Thyroid gland (tissue), 4 donors: ENCODE data around the gene PIP5K1C. TPM values are rescaled to one million over a fixed set of nuclear protein-coding genes. Genes with fewer than 3 reads are reported as not detected.

Source experiments
- DNase-seq, 2 donors: peaks; one replicate each; pipeline ENCODE4 v3.0.0-alpha.2; 2019
- H3K27ac ChIP-seq, 3 donors: fragments of 200-600 bp; sonication (generic); 1 replicate in 2 of 3; 2 replicates in 1 of 3; pipeline ENCODE4 v1.5.1; 2016 to 2019; ENCODE audit warnings: mild to moderate bottlenecking in 1 of 3, moderate library complexity in 1 of 3
- H3K27me3 ChIP-seq: fragments of 200-600 bp; sonication (generic); one replicate; pipeline ENCODE4 v1.5.1; 2019
- H3K36me3 ChIP-seq, 2 donors: fragments of 200-600 bp; sonication (generic); one replicate each; pipeline ENCODE4 v1.5.1; 2016 to 2019
- H3K4me1 ChIP-seq, 2 donors: fragments of 200-600 bp; sonication (generic); one replicate each; pipeline ENCODE4 v1.5.1; 2017 to 2019
- H3K4me3 ChIP-seq, 3 donors: fragments of 200-600 bp; sonication (generic); replicated peaks in 1 of 3; 1 replicate in 2 of 3; 2 replicates in 1 of 3; pipeline ENCODE4 v1.5.1; 2016; ENCODE audit warnings: mild to moderate bottlenecking in 1 of 3
- H3K9me3 ChIP-seq: fragments of 200-600 bp; sonication (generic); one replicate; pipeline ENCODE4 v1.5.1; 2017
- POLR2A ChIP-seq, 2 donors: fragments of 450-650 bp; IDR thresholded peaks; one replicate each; pipeline ENCODE4 v1.6.1; 2017; ENCODE audit warnings: antibody characterized with exemption in 2 of 2, mild to moderate bottlenecking in 2 of 2, moderate library complexity in 1 of 2
- WGBS, 2 donors: methylation state at CpG; one replicate each; pipeline ENCODE4 v1.1.5; 2017; 5-methylcytosine and 5-hydroxymethylcytosine counted together
- intact Hi-C: fragments of 100-400 bp; cut with DNase I; formaldehyde crosslinking; loops from one replicate; pipeline ENCODE4 v1.15.1; 2023
- total RNA-seq, 4 donors: library from RNA; depleted of rRNA; stranded (reverse); fragments of >200 nt; gene quantifications; one replicate each; pipeline ENCODE4 v1.2.3, GENCODE V29; 2016
- TF ChIP-seq, protein P1 (sequence below), 6 experiments: fragments of 200-600 bp in 3 of 6; fragments of 450-650 bp in 3 of 6; sonication (generic) in 3 of 6; IDR thresholded peaks; one replicate each; pipeline ENCODE4 v1.5.1; 2016 to 2019; ENCODE audit warnings: antibody characterized with exemption in 6 of 6, mild to moderate bottlenecking in 2 of 6, inconsistent platforms in 1 of 6, moderate library complexity in 1 of 6

PIP5K1C gene
- total RNA-seq, 4 donors from 2014 or later: 23.2 to 42.4 (median 35.0) TPM

DNA sequence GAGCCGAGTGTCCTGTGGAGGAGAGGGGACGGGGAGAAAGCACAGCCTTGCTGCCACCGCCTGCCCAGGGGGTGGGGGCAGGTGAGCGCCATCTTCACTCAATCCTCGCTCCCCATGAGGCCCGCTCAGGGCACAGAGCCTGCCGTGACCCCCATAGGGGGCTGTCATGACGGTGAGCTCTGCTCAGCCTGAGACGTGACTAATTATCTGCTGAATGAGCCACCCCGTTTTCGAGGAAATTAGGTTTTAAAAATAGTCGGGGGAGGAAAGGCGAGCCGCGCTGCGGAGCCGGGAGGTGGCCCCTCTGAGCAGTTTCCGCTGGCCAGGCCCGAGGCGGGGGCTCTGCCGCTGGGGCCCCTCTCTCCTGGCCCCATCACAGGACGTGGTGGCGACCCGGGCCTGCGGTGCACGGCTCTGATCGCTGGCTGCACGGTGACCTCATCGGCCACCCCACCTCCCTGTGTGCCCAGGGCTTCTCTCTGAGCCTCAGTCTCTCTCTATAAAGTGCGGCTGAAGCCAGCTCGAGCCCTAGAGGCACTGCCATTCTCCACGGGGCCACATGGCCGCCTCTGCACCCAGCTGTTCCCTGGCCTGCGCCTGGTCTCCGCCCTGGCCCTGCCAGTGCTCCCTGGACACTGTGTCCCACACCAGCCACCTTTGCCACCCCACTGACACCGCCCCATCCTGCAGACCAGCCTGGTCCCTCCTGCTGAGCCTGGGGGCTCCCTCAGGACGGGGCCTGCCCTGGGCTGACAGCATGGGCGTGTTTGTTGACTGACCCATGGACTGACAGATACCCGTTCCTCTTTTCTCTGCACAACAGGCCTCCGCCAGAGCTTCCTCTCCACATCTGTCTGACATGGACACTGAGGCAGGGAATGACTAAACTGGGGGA lies 28.3 kb downstream of the PIP5K1C start:
- H3K4me1 ChIP-seq: peaks cover 6 to 31% of the 10 kb centered on the region in 2 donors
- H3K27me3 ChIP-seq: no peaks in the 10 kb centered on the region
- H3K36me3 ChIP-seq: no peaks in the 10 kb centered on the region
- WGBS, 2 donors: 59 to 67% methylated on average over 31 to 39 of the region's 40 CpGs
- H3K4me3 ChIP-seq: peak overlapping the region in 1 of 3 donors; percentile 6
- H3K27ac ChIP-seq: peak overlapping the region; percentile 91 to 95 (median 91)
- TF ChIP-seq, protein P1, sequence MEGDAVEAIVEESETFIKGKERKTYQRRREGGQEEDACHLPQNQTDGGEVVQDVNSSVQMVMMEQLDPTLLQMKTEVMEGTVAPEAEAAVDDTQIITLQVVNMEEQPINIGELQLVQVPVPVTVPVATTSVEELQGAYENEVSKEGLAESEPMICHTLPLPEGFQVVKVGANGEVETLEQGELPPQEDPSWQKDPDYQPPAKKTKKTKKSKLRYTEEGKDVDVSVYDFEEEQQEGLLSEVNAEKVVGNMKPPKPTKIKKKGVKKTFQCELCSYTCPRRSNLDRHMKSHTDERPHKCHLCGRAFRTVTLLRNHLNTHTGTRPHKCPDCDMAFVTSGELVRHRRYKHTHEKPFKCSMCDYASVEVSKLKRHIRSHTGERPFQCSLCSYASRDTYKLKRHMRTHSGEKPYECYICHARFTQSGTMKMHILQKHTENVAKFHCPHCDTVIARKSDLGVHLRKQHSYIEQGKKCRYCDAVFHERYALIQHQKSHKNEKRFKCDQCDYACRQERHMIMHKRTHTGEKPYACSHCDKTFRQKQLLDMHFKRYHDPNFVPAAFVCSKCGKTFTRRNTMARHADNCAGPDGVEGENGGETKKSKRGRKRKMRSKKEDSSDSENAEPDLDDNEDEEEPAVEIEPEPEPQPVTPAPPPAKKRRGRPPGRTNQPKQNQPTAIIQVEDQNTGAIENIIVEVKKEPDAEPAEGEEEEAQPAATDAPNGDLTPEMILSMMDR (IDR thresholded peaks at IDR 0.05): no peak
- TF ChIP-seq POLR2A (IDR thresholded peaks at IDR 0.05): no peak
- intact Hi-C loops: no loop called here
- no peaks in the 10 kb centered on the region for H3K9me3 ChIP-seq
- DNase-seq: no peak

DNA sequence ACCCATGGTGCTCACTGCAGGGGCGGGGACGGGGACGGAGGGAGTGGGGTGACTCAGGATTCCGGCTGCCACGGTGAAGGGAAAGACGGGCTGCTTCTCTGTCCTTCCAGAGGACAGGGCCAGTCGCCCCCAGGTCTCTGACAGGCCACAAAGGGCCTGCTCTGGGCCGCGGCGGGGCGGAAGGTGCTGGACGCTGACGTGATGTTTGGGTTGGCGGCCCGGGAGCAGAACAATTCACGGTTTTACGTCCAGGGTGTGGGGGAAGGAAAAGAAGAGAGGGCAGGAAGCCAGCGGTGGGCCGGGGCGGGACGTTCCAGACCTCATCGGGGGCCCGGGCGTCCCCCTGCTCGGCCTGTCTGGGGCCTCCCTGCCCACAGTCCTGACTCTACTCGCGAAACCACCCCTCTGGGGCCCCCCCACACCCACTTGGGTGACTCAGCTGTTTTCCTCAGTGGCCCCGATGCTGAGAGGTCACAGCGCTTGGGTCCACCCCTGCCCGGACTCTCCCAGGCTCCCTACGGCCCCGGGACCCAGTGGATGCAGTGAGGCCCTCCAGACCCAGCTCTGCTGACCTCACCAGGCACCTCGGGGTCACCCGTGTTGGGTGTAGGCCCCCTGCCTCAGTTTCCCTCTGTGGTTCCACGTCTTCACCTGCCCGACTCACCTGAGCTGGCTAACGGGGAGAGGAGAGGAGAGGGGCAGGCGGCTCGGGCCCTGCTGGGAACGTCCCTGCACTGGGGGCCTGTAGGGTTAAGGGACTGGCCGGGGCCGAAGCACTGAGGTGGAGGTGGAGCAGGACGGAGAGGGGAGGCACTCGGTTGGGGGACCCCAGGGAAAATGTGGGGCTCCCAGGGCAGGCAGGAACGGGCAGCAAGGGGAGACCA lies 29.2 kb downstream of the PIP5K1C start:
- Histone ChIP-seq H3K27me3 (no peaks in the 10 kb centered on the region), H3K4me3 (peak overlapping the region in 1 of 3 donors; percentile 6), H3K4me1 (peaks cover 6 to 32% of the 10 kb centered on the region in 2 donors), H3K27ac (peak overlapping the region; percentile 91 to 95 (median 91)), H3K9me3 (no peaks in the 10 kb centered on the region), H3K36me3 (no peaks in the 10 kb centered on the region)
- WGBS, 2 donors: 58 to 72% methylated on average over 30 to 37 of the region's 45 CpGs
- intact Hi-C loops: no loop called here
- peak; percentile 28 to 42 for DNase-seq
- TF ChIP-seq POLR2A (IDR thresholded peaks at IDR 0.05): peak in 1 of 2 donors; percentile 14
- TF ChIP-seq, protein P1 (IDR thresholded peaks at IDR 0.05): no peak

GRCh38 chr19:3669947-3670795 lies 30.1 kb downstream of the PIP5K1C start:
- H3K36me3 ChIP-seq: no peaks in the 10 kb centered on the region
- TF ChIP-seq, protein P1 (IDR thresholded peaks at IDR 0.05): no peak
- TF ChIP-seq POLR2A (IDR thresholded peaks at IDR 0.05): peak in 1 of 2 donors; percentile 30
- peak overlapping the region; percentile 88 to 95 (median 91) for H3K27ac ChIP-seq
- H3K27me3 ChIP-seq: no peaks in the 10 kb centered on the region
- intact Hi-C loops: no loop called here
- DNase-seq: peak; percentile 26 to 33
- H3K9me3 ChIP-seq: no peaks in the 10 kb centered on the region
- no peak overlapping the region for H3K4me3 ChIP-seq
- 69% methylated on average over 23 to 25 of the region's 33 CpGs for WGBS, 2 donors
- peaks cover 6 to 37% of the 10 kb centered on the region in 2 donors for H3K4me1 ChIP-seq

GRCh38 chr19:3669082-3669946 lies 31.0 kb downstream of the PIP5K1C start:
- TF ChIP-seq, protein P1 (IDR thresholded peaks at IDR 0.05): no peak
- no peak for TF ChIP-seq POLR2A (IDR thresholded peaks at IDR 0.05)
- intact Hi-C loops: no loop called here
- no peaks in the 10 kb centered on the region for H3K27me3 ChIP-seq
- peaks cover 1 to 6% of the 10 kb centered on the region in 2 donors for H3K36me3 ChIP-seq
- peaks cover 6 to 37% of the 10 kb centered on the region in 2 donors for H3K4me1 ChIP-seq
- H3K4me3 ChIP-seq: no peak overlapping the region
- WGBS, 2 donors: 83 to 88% methylated on average over 29 to 39 of the region's 39 CpGs
- no peak for DNase-seq
- no peaks in the 10 kb centered on the region for H3K9me3 ChIP-seq
- H3K27ac ChIP-seq: peak overlapping the region; percentile 88 to 95 (median 91)
